ENCODE results near the gene FARP1.

- TF ChIP-seq CTCF (IDR thresholded peaks at IDR 0.05) (no peak), POLR2A (IDR thresholded peaks at IDR 0.05) (no peak), POLR2AphosphoS5 (IDR thresholded peaks at IDR 0.05) (no peak), EP300 (IDR thresholded peaks at IDR 0.05) (no peak)
These were observed 217.7 kb downstream of the FARP1 start for GRCh38 chr13:98360545-98360944.
